Purkinje cell (primary cell): ENCODE data around the gene PCYT2. TPM values are rescaled to one million over a fixed set of nuclear protein-coding genes. Genes with fewer than 3 reads are reported as not detected.

Experiments
- polyA plus RNA-seq: library from polyadenylated mRNA; unstranded; fragments of >200 nt; fragmentation: Nextera tagmentation; gene quantifications from 2 replicates; pipeline ENCODE4 v1.2.1, GENCODE V29; 2014

PCYT2 gene
- polyA plus RNA-seq: 1.5 and 1.6 TPM in 2 replicates

DNA sequence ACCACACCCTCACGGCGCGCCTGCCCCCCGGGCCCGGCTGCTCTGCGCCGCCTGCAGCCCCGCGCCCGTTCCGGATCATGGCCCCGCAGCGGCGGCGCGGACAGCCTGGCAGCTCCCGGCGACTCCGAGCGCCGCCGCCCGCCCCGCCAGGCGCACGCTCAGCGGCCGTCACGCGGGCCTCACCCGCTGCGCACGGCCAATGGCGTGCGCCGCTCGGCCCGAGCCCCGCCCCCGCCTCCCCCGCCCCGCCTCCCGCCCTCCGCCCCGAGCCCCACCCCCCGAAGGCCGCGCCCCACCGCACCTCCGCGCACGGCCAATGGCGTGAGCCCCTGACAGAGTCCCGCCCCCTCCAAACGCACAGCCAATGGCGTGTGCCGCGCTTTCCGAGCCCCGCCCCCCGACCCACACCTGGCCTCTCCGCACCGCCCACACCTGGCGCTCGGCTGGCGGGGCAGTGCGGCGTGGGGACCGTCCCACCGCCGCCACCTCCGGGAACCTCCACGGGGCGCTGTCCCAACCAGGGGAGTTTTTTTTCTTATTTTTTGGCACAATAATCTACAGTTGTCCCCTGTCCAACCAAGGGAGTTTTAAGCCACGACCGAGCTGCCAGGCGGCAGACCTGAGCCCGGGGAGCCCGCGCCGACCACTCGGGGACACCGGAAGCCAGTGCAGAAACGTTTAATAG, at the start of gene PCYT2:
Gene PCYT2, minus strand, starts transcription at position 123 of the 685 bp plus-strand sequence. Its CDS starts 44 bp downstream, at position 79.

DNA sequence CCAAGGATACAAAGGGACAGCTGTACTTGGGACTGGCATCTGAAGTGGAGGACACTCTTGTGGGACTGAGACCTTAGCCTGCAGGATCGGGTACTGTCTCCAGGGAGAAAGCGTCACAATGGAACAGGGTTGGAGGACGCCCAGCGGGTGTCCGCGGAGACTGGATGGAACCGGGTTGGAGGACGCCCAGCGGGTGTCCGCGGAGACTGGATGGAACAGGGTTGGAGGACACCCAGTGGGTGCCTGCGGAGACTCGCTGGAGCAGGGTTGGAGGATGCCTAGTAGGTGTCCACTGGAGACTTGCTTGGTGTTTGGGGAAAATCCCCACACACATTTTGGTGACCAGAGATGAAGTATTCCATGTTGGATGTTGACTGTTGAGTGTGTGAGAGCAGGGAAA, 36.0 kb upstream of the PCYT2 start, which contains the start of gene MYADML2:
Gene MYADML2, minus strand, starts transcription at position 45 of the 400 bp plus-strand sequence. CDS start 5,492 bp downstream, outside the sequence.

DNA sequence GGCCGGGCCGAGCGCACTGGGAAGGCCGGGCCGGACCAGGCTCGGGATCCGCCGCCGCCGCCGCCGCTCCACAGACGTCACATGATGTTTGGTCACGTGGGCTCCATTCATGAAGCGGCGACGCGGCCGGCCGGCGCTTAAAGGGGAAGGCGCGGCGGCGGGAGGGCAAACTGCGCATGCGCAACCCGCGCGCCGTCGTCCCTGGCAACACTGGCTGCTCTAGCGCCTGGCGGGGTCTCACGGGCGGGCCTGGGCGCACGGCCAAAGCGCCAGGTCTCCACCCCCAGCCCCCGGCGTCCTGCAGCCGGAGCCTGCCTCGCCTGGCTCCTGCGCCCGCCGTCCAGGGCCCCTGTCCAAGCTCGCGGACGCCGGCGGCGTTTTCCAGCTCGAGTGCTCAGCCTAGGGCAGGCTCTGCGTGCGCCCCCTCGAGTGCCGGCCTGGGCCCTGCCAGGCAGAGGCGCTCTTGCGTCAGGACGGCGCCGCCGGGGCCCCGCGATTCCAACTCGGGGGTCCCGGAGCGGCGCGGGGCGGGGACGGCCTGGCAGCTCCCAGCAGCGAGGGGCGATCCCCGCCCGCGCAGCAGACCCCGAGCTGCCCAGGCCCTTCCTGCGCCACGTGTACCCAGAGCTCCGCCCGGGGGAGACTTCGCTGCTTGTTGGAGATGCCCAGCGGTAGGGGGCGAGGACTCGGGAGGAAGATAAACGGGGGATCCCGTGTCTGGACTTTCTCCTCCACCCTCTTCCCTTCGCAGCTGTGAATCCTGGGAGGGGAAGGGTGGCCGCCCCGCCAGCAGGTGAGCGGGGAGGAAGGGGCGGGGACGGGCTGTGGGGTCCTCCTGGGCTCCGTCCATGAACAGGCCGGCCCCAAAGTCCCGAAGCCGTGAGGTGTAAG, 16.7 kb upstream of the PCYT2 start, which contains the start of gene MAFG:
Gene MAFG, minus strand, starts transcription at position 83 of the 891 bp plus-strand sequence. CDS start 4,550 bp downstream, outside the sequence.

DNA sequence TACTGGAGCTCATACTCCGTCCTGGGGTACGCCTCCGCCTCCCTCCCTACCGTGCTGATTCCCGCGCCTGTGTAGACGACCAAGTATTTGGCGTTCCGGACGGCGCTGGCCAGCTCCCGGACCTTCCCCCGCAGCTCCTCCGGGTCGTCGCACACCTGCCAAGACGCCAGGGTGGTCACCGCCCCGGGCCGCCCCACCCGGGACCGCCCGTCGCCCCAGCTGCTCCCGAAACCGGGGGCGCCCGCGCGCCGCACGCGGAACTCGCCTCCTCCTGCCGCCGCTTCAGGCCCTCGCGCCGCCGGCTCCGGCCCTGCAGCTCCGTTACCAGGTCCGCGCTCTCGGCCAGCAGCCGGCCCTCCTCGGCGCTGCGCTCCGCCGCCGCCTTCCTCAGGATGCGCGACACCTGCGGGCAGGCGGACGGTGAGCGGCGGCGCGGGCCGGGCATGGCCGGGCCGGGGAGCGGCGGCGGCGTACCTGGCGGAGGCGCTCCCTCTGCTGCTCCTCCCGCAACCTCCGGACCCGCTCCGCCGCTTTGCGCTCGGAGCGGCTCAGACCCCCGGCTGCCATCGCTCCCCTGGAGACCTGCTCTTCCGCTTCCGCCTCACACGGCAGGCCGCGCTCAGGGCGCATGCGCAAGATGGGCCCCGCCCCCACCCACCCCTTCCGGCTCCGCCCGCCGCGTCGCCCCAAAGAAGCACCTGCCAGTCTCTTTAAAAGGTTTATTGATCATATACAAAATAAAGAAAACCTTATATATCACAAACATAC, 6.5 kb upstream of the PCYT2 start, which contains the start of gene SIRT7:
Gene SIRT7, minus strand, starts transcription at position 612 of the 768 bp plus-strand sequence. Its CDS starts 45 bp downstream, at position 567.

DNA sequence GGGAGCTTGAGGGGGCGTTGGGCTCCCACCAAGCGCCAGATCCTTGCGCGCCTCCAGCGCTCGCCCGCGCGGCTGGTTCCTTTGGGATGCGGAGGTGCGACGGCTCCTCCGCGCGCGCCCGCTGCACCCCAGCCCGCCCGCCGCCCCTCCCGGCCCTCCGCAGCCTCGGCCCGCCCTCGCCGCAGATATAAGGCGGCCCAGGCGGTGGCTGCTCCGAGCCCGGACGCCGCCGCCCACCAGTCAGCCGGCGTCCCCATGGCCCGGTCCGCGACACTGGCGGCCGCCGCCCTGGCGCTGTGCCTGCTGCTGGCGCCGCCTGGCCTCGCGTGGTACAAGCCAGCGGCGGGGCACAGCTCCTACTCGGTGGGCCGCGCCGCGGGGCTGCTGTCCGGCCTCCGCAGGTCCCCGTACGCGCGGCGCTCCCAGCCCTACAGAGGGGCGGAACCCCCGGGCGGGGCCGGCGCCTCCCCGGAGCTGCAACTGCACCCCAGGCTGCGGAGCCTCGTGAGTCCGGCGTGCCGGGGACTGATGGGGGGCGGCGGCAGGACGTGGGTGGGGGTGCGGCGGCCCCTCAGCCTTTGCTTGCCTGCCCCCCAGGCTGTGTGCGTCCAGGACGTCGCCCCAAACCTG, 9.1 kb downstream of the PCYT2 start, which contains the start of gene NPB:
Gene NPB, plus strand, starts transcription at position 216 of the 630 bp plus-strand sequence. Its CDS starts 40 bp downstream, at position 256.

DNA sequence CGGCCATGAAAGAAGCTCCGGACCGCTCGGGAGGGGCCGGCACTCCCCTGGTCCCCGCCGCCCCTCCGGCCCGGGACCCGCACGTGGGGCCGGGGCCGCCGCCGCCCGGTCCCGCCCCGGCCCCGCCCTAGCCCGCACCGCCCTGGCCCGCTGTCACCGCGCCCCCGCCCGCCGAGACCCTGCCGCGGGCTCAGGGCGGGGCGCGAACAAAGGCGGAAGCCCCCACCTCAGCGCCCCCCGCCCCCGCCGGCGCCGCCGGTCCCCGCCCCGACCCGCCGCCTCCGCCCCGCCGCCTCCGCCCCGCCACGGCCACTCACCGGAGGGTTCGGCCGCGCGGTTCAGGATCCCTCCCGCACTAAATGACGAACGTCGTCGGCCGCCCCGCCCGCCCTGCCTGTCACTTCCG, 40.2 kb downstream of the PCYT2 start, which contains the start of gene ARHGDIA:
Gene ARHGDIA, minus strand, starts transcription at position 357 of the 406 bp plus-strand sequence. CDS start 1,407 bp downstream, outside the sequence.

DNA sequence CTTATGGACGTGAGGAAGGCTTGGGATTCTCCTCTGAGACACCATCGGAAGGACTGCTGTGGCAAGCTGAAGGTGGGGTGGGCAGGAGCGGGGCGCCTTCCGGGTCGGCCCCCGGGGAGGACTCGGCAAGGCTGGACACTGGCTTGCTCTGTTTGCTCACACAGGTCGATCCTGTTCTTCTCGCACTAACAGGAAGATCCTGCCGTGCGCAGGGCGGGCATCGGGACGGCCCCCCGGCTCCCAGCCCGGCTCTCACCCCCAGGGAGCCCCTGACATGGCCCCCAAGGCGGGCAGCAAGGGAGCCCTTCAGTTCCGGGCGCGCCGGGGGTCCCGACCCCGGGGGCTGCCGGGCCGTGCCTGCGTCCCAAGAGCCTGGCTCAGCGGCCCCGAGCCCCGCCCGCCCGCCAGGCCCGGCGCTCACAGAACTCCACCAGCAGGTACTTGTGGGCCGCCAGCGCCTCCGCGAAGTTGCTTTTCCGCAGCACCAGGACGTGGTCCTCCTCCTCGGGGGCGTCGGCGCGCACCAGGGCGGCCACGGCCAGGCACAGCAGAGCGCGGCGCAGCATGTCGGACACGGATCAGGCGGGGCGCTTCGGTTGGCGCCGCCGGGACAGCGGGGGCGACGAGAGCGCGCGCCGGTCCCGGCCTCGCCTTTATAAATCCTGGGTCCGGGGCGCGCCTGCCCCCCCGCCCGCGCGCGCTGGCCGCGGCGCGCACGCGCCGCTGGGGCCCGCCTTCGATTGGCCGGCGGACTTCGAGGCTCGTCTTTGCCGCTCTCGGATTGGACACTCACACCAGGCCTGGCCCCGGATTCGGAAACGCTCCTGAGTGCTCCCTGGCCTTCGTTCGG, 51.1 kb downstream of the PCYT2 start, which contains the start of gene P4HB:
Gene P4HB, minus strand, starts transcription at position 630 of the 850 bp plus-strand sequence. Its CDS starts 64 bp downstream, at position 566.

Other genes with a start within 250 kb of the PCYT2 start
- 5.8 and 21.7 TPM in 2 replicates for gene OXLD1, start 244.8 kb downstream of the PCYT2 start, polyA plus RNA-seq
- gene CCDC137, start 244.7 kb downstream of the PCYT2 start, polyA plus RNA-seq: 2.8 and 4.6 TPM in 2 replicates
- gene ARL16, start 227.6 kb downstream of the PCYT2 start, polyA plus RNA-seq: 43.8 and 47.4 TPM in 2 replicates
- gene HGS, start 227.4 kb downstream of the PCYT2 start, polyA plus RNA-seq: 6.0 and 6.1 TPM in 2 replicates
- 2.6 and 10.2 TPM in 2 replicates for gene MRPL12, start 208.0 kb downstream of the PCYT2 start, polyA plus RNA-seq
- 0.13 TPM in 1 of 2 replicates, not detected in the other for gene SLC25A10, start 199.1 kb downstream of the PCYT2 start, polyA plus RNA-seq
- not detected in 2 replicates for gene GCGR, start 107.2 kb downstream of the PCYT2 start, polyA plus RNA-seq
- 15.2 TPM in 2 replicates for gene MCRIP1, start 78.1 kb downstream of the PCYT2 start, polyA plus RNA-seq
- not detected in 2 replicates for gene PPP1R27, start 76.3 kb downstream of the PCYT2 start, polyA plus RNA-seq
- gene P4HB, start 50.9 kb downstream of the PCYT2 start, polyA plus RNA-seq: 16.9 and 26.2 TPM in 2 replicates
- gene ARHGDIA, start 40.1 kb downstream of the PCYT2 start, polyA plus RNA-seq: 17.8 and 18.9 TPM in 2 replicates
- 2.3 and 3.9 TPM in 2 replicates for gene ALYREF, start 19.8 kb downstream of the PCYT2 start, polyA plus RNA-seq
- 151 and 201 TPM in 2 replicates for gene ANAPC11, start 19.7 kb downstream of the PCYT2 start, polyA plus RNA-seq
- gene NPB, start 9.2 kb downstream of the PCYT2 start, polyA plus RNA-seq: not detected in 2 replicates
- 2.1 and 2.4 TPM in 2 replicates for gene SIRT7, start 6.8 kb upstream of the PCYT2 start, polyA plus RNA-seq
- 3.9 and 7.6 TPM in 2 replicates for gene MAFG, start 16.3 kb upstream of the PCYT2 start, polyA plus RNA-seq
- gene PYCR1, start 25.9 kb upstream of the PCYT2 start, polyA plus RNA-seq: 1.6 TPM in 1 of 2 replicates, not detected in the other
- gene MYADML2, start 35.8 kb upstream of the PCYT2 start, polyA plus RNA-seq: 0.26 and 0.84 TPM in 2 replicates
- gene NOTUM, start 49.8 kb upstream of the PCYT2 start, polyA plus RNA-seq: not detected in 2 replicates
- gene ASPSCR1, start 66.2 kb upstream of the PCYT2 start, polyA plus RNA-seq: 1.0 and 6.4 TPM in 2 replicates
- 33.3 and 49.2 TPM in 2 replicates for gene CENPX, start 111.5 kb upstream of the PCYT2 start, polyA plus RNA-seq
- not detected in 2 replicates for gene LRRC45, start 111.9 kb upstream of the PCYT2 start, polyA plus RNA-seq
- not detected in 2 replicates for gene RAC3, start 120.3 kb upstream of the PCYT2 start, polyA plus RNA-seq
- gene DCXR, start 126.3 kb upstream of the PCYT2 start, polyA plus RNA-seq: 74.0 and 147 TPM in 2 replicates
- gene RFNG, start 140.4 kb upstream of the PCYT2 start, polyA plus RNA-seq: 1.4 and 2.1 TPM in 2 replicates
- 29.3 and 31.1 TPM in 2 replicates for gene GPS1, start 140.5 kb upstream of the PCYT2 start, polyA plus RNA-seq
- 11.3 and 13.6 TPM in 2 replicates for gene DUS1L, start 154.4 kb upstream of the PCYT2 start, polyA plus RNA-seq
- gene FASN, start 186.8 kb upstream of the PCYT2 start, polyA plus RNA-seq: 0.54 and 0.66 TPM in 2 replicates